ENCODE results near the gene NECTIN2.

NECTIN2 gene

GRCh38 chr19:44894052-44894400 lies 47.9 kb downstream of the NECTIN2 start:
- peak overlapping the region; percentile 93 for H3K27ac ChIP-seq
- ChIA-PET POLR2A (ENCODE audit: low non-redundant PET) (no interaction called here), CTCF (no interaction called here)
- TF ChIP-seq, protein P1, sequence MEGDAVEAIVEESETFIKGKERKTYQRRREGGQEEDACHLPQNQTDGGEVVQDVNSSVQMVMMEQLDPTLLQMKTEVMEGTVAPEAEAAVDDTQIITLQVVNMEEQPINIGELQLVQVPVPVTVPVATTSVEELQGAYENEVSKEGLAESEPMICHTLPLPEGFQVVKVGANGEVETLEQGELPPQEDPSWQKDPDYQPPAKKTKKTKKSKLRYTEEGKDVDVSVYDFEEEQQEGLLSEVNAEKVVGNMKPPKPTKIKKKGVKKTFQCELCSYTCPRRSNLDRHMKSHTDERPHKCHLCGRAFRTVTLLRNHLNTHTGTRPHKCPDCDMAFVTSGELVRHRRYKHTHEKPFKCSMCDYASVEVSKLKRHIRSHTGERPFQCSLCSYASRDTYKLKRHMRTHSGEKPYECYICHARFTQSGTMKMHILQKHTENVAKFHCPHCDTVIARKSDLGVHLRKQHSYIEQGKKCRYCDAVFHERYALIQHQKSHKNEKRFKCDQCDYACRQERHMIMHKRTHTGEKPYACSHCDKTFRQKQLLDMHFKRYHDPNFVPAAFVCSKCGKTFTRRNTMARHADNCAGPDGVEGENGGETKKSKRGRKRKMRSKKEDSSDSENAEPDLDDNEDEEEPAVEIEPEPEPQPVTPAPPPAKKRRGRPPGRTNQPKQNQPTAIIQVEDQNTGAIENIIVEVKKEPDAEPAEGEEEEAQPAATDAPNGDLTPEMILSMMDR (conservative IDR thresholded peaks at IDR 0.05; ENCODE audit: low read depth): no peak
- DNase-seq (ENCODE audit: low spot score): no peak

GRCh38 chr19:44894946-44895345 lies 48.8 kb downstream of the NECTIN2 start:
- DNase-seq (ENCODE audit: low spot score): no peak
- TF ChIP-seq, protein P1 (conservative IDR thresholded peaks at IDR 0.05; ENCODE audit: low read depth): no peak
- CTCF ChIA-PET: interaction anchor here (0.6 to 2.1 kb wide), 2 partner anchors 9 to 16 kb away, joined by 5 to 7 read pairs; no protein-coding TSS in a partner anchor
- POLR2A ChIA-PET (ENCODE audit: low non-redundant PET): no interaction called here
- H3K27ac ChIP-seq: peak overlapping the region; percentile 5

DNA sequence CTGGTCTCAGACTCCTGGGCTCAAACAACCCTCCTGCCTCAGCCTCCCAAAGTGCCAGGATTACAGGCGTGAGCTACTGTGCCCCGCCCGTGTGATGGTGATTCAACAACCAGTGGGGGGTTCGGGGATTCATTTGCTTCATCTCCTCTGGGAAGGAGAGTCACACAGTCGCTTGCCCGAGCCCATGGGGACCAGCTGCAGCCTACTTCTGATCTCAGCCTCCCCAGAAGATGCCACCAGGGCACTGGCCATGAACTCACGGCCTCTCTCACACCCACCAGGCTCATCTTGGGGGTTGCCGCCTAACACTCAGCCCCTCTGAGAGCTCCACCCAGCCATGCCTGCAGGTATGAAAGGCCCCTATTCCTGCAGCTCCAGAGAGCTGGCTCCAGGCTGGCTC lies 51.7 kb downstream of the NECTIN2 start:
- ChIA-PET CTCF (interaction anchor here (1.4 kb wide), 1 partner anchor 54 kb away, joined by 8 read pairs; no protein-coding TSS in a partner anchor), POLR2A (ENCODE audit: low non-redundant PET) (no interaction called here)
- TF ChIP-seq, protein P1 (conservative IDR thresholded peaks at IDR 0.05; ENCODE audit: low read depth): no peak
- no peak for DNase-seq (ENCODE audit: low spot score)
- H3K27ac ChIP-seq: peak overlapping the region; percentile 5

- peak overlapping the region; percentile 42 for H3K27ac ChIP-seq
- TF ChIP-seq, protein P1 (conservative IDR thresholded peaks at IDR 0.05; ENCODE audit: low read depth): no peak
- ChIA-PET POLR2A (ENCODE audit: low non-redundant PET) (no interaction called here), CTCF (no interaction called here)
- no peak for DNase-seq (ENCODE audit: low spot score)
Observed at GRCh38 chr19:44900328-44901244, 54.5 kb downstream of the NECTIN2 start.

GRCh38 chr19:44903216-44903601 lies 57.1 kb downstream of the NECTIN2 start:
- peak overlapping the region; percentile 42 for H3K27ac ChIP-seq
- TF ChIP-seq, protein P1 (conservative IDR thresholded peaks at IDR 0.05; ENCODE audit: low read depth): no peak
- ChIA-PET POLR2A (ENCODE audit: low non-redundant PET) (interaction anchor here (0.5 kb wide), 1 partner anchor 49 kb away, joined by 4 read pairs; no protein-coding TSS in a partner anchor), CTCF (interaction anchor here (0.5 to 2.0 kb wide), 14 partner anchors 8 to 381 kb away, joined by 3 to 10 read pairs (median 4); no protein-coding TSS in a partner anchor)
- no peak for DNase-seq (ENCODE audit: low spot score)

GRCh38 chr19:44903602-44904425 lies 57.7 kb downstream of the NECTIN2 start:
- CTCF ChIA-PET: interaction anchor here (0.6 to 2.0 kb wide), 15 partner anchors 8 to 381 kb away, joined by 3 to 10 read pairs (median 4); no protein-coding TSS in a partner anchor
- DNase-seq (ENCODE audit: low spot score): peak; percentile 45
- TF ChIP-seq, protein P1 (conservative IDR thresholded peaks at IDR 0.05; ENCODE audit: low read depth): peak; percentile 97
- POLR2A ChIA-PET (ENCODE audit: low non-redundant PET): interaction anchor here (0.5 kb wide), 1 partner anchor 49 kb away, joined by 4 read pairs; no protein-coding TSS in a partner anchor
- peak overlapping the region; percentile 42 for H3K27ac ChIP-seq

All from RWPE1 (cell line).